HepG2 (cell line): ENCODE data around the gene DDX10. TPM values are rescaled to one million over a fixed set of nuclear protein-coding genes. Genes with fewer than 3 reads are reported as not detected.

Source experiments
- ATAC-seq: fragments of 200-7000 bp; cut with Tn5 transposase; 3 replicates; pipeline ENCODE4 v1.9.1; 2020; ENCODE audit warnings: mild to moderate bottlenecking, moderate library complexity
- BruUV-seq: library from RNA; stranded (reverse); fragments of 400-500 nt; replicated peaks from 2 replicates; lab custom pipeline; 2021; lab: Mats Ljungman, UMichigan
- CTCF ChIA-PET: fragments of 300-600 bp; formaldehyde crosslinking; extraction: SDS; loops from one replicate; lab custom pipeline; 2021; ENCODE audit warnings: low total read pairs, inconsistent platforms, low intra/inter-chr PET ratio; lab: Yijun Ruan, JAX
- POLR2A ChIA-PET: fragments of 350-600 bp; sonication (Branson Sonifier 250); formaldehyde crosslinking; loops from one replicate; lab custom pipeline; 2020; ENCODE audit warnings: antibody characterized with exemption, inconsistent platforms; lab: Yijun Ruan, JAX
- DNase-seq: peaks from one replicate; pipeline ENCODE4 v3.0.0-alpha.2; 2015; ENCODE audit warnings: low spot score
- FAIRE-seq: peaks from 3 replicates; lab custom pipeline; 2011; peaks lifted over from hg19 to GRCh38; lab: Jason Lieb, UNC
- H2AFZ ChIP-seq: one replicate; pipeline ENCODE4 v1.6.1; 2011; ENCODE audit warnings: low read length, inconsistent platforms
- H3K27ac ChIP-seq: fragments of 300-600 bp; 3 replicates; pipeline ENCODE4 v1.8.0; 2011; ENCODE audit warnings: mixed run types, mild to moderate bottlenecking, mixed read lengths, low read length, inconsistent platforms; ENCODE audit not compliant: insufficient read depth; ENCODE audit errors: extremely low read length
- H3K27me3 ChIP-seq, 2 experiments: fragments of 200-600 bp in 1 of 2; 2 replicates in 1 of 2; 3 replicates in 1 of 2; pipeline versions ENCODE4 v1.6.0 to v1.8.0; 2011; ENCODE audit warnings: low read length in 2 of 2, mild to moderate bottlenecking in 2 of 2, moderate library complexity in 2 of 2, inconsistent platforms in 1 of 2; ENCODE audit not compliant: insufficient read depth in 2 of 2, control insufficient read depth in 1 of 2
- H3K36me3 ChIP-seq, 2 experiments: fragments of 200-600 bp in 1 of 2; replicated peaks in 1 of 2; 2 replicates in 1 of 2; 3 replicates in 1 of 2; pipeline versions ENCODE4 v1.5.1 to v1.8.0; 2011; ENCODE audit warnings: low read length in 2 of 2, inconsistent platforms in 1 of 2; ENCODE audit not compliant: insufficient read depth in 2 of 2, control insufficient read depth in 1 of 2
- H3K4me1 ChIP-seq: 2 replicates; pipeline ENCODE4 v1.5.1; 2012; ENCODE audit warnings: low read length, inconsistent platforms; ENCODE audit not compliant: insufficient read depth
- H3K4me2 ChIP-seq: 2 replicates; pipeline ENCODE4 v1.6.0; 2011; ENCODE audit warnings: low read depth, low read length, inconsistent platforms
- H3K4me3 ChIP-seq, 3 experiments: fragments of 200-600 bp in 1 of 3; sonication (generic), shearing (Covaris generic) in 1 of 3; replicated peaks in 1 of 3; 2 replicates each; pipeline ENCODE4 v1.5.1; 2011 to 2016; ENCODE audit warnings: low read length in 3 of 3, inconsistent platforms in 2 of 3, low read depth in 2 of 3, mild to moderate bottlenecking in 2 of 3, control low read depth in 1 of 3, mixed read lengths in 1 of 3; ENCODE audit not compliant: insufficient read depth in 1 of 3
- H3K79me2 ChIP-seq: one replicate; pipeline ENCODE4 v1.6.1; 2011; ENCODE audit warnings: low read length, inconsistent platforms; ENCODE audit not compliant: insufficient read depth
- H3K9ac ChIP-seq: 2 replicates; pipeline ENCODE4 v1.6.0; 2011; ENCODE audit warnings: mild to moderate bottlenecking, low read depth, low read length, inconsistent platforms; ENCODE audit not compliant: insufficient read depth
- H3K9me3 ChIP-seq: 2 replicates; pipeline ENCODE4 v1.5.1; 2012; ENCODE audit warnings: mild to moderate bottlenecking, low read length
- H4K20me1 ChIP-seq: 2 replicates; pipeline ENCODE4 v1.6.0; 2011; ENCODE audit warnings: inconsistent platforms, mild to moderate bottlenecking, low read length, moderate library complexity; ENCODE audit not compliant: insufficient read depth
- ADNP ChIP-seq: sonication (generic); formaldehyde crosslinking; IDR thresholded peaks from 2 replicates; pipeline ENCODE4 v1.4.0; 2020; ENCODE audit warnings: missing genetic modification reagents
- ATF1 ChIP-seq: IDR thresholded peaks from 2 replicates; pipeline ENCODE4 v1.6.1; 2016; ENCODE audit warnings: mild to moderate bottlenecking, control low read depth
- CBX5 ChIP-seq: sonication (generic); formaldehyde crosslinking; IDR thresholded peaks from 2 replicates; pipeline ENCODE4 v1.4.0; 2020; ENCODE audit warnings: missing genetic modification reagents, borderline replicate concordance
- GLI4 ChIP-seq: sonication (generic); formaldehyde crosslinking; IDR thresholded peaks from 2 replicates; pipeline ENCODE4 v1.5.1; 2020; ENCODE audit warnings: missing genetic modification reagents, mild to moderate bottlenecking, moderate library complexity, borderline replicate concordance
- ISX ChIP-seq: sonication (generic); formaldehyde crosslinking; conservative IDR thresholded peaks from 2 replicates; pipeline ENCODE4 v1.5.0; 2020; ENCODE audit warnings: missing genetic modification reagents
- KDM3A ChIP-seq: IDR thresholded peaks from 2 replicates; pipeline ENCODE4 v1.6.1; 2018; ENCODE audit warnings: low read depth, missing compliant biosample characterization
- NCOA1 ChIP-seq: sonication (generic); formaldehyde crosslinking; IDR thresholded peaks from 2 replicates; pipeline ENCODE4 v1.9.0; 2021; ENCODE audit warnings: missing genetic modification reagents
- NKX3-1 ChIP-seq: sonication (generic); formaldehyde crosslinking; IDR thresholded peaks from 2 replicates; pipeline ENCODE4 v1.5.0; 2020; ENCODE audit warnings: missing genetic modification reagents
- REXO4 ChIP-seq: sonication (generic); formaldehyde crosslinking; IDR thresholded peaks from 2 replicates; pipeline ENCODE4 v1.8.0; 2022; ENCODE audit warnings: missing genetic modification reagents, mild to moderate bottlenecking, borderline replicate concordance
- XBP1 ChIP-seq: sonication (generic); formaldehyde crosslinking; IDR thresholded peaks from 2 replicates; pipeline ENCODE4 v1.5.0; 2020; ENCODE audit warnings: missing genetic modification reagents
- ZBTB40 ChIP-seq, 2 experiments: fragments of 450-650 bp in 1 of 2; sonication (generic) in 1 of 2; formaldehyde crosslinking in 1 of 2; IDR thresholded peaks; 2 replicates each; pipeline versions ENCODE4 v1.6.1 to v1.8.0; 2016 to 2022; ENCODE audit warnings: antibody characterized with exemption in 1 of 2, mild to moderate bottlenecking in 1 of 2, missing genetic modification reagents in 1 of 2
- ZNF30 ChIP-seq: sonication (generic); formaldehyde crosslinking; IDR thresholded peaks from 2 replicates; pipeline ENCODE4 v1.5.0; 2020; ENCODE audit warnings: mild to moderate bottlenecking, missing genetic modification reagents
- ZNF362 ChIP-seq: sonication (generic); formaldehyde crosslinking; IDR thresholded peaks from 2 replicates; pipeline ENCODE4 v1.4.0; 2020; ENCODE audit warnings: missing genetic modification reagents, mild to moderate bottlenecking, borderline replicate concordance
- ZNF441 ChIP-seq: sonication (generic); formaldehyde crosslinking; IDR thresholded peaks from 2 replicates; pipeline ENCODE4 v1.7.0; 2021; ENCODE audit warnings: missing genetic modification reagents, borderline replicate concordance
- ZNF552 ChIP-seq: sonication (generic); formaldehyde crosslinking; IDR thresholded peaks from 2 replicates; pipeline ENCODE4 v1.9.0; 2022; ENCODE audit warnings: missing genetic modification reagents, mild to moderate bottlenecking, borderline replicate concordance
- ZNF772 ChIP-seq: sonication (generic); formaldehyde crosslinking; IDR thresholded peaks from 2 replicates; pipeline ENCODE4 v1.5.0; 2020; ENCODE audit warnings: mild to moderate bottlenecking, missing genetic modification reagents
- ZNF841 ChIP-seq: sonication (generic); formaldehyde crosslinking; IDR thresholded peaks from 2 replicates; pipeline ENCODE4 v1.8.1; 2023; ENCODE audit warnings: missing genetic modification reagents, borderline replicate concordance
- WGBS: methylation state at CpG from one replicate; pipeline ENCODE4 v1.1.6; 2017; ENCODE audit warnings: low lambda C conversion rate; 5-methylcytosine and 5-hydroxymethylcytosine counted together
- in situ Hi-C: cut with HindIII; loops from 2 replicates; pipeline ENCODE4 v1.10.0; 2017; ENCODE audit warnings: low pct_unique_long_range_greater_than_20kb; ENCODE audit not compliant: extremely low pct_ligation_motif_present
- intact Hi-C: fragments of 100-400 bp; cut with micrococcal nuclease; formaldehyde crosslinking; loops from one replicate; pipeline ENCODE4 v1.10.0; 2022; ENCODE audit not compliant: unreplicated experiment
- polyA plus RNA-seq, 8 experiments: library from polyadenylated mRNA; depleted of rRNA in 3 of 8; stranded (reverse) in 7 of 8; unstranded in 1 of 8; fragments of >200 nt; fragmentation: Illumina TruSeq in 4 of 8; extraction: Trizol in 4 of 8; gene quantifications; 2 replicates each; pipeline versions ENCODE4 v1.2.1 to v1.2.3, GENCODE V29; 2011 to 2016; ENCODE audit warnings: low read depth in 4 of 8, missing spikeins in 1 of 8, mixed read lengths in 1 of 8; ENCODE audit not compliant: insufficient read depth in 1 of 8
- total RNA-seq, 5 experiments: library from RNA; depleted of rRNA; stranded (reverse); fragments of >200 nt; fragmentation: Illumina TruSeq; extraction: Trizol; gene quantifications; 2 replicates each; pipeline ENCODE4 v1.2.3, GENCODE V29; 2016; ENCODE audit warnings: low read depth in 1 of 5

The DDX10 gene
- total and polyA plus RNA-seq, 2 of the 13 experiments (the other 11 are each of a cell fraction or from before 2014, with no cell fraction given) = 17.0 to 32.0 TPM

GRCh38 chr11:108639146-108639545 lies 25.7 kb upstream of the DDX10 start:
- Histone ChIP-seq H3K79me2 (no peaks in the 10 kb centered on the region), H3K9ac (no peak overlapping the region), H4K20me1 (no peaks in the 10 kb centered on the region), H3K27me3 (no peaks in the 10 kb centered on the region), H3K4me3 (no peak overlapping the region), H3K4me2 (no peak overlapping the region), H3K4me1 (peaks cover 7% of the 10 kb centered on the region; the same call in 1 of the 2 replicates), H3K27ac (no peak overlapping the region), H2AFZ (no peak overlapping the region), H3K36me3 (no peaks in the 10 kb centered on the region), H3K9me3 (no peaks in the 10 kb centered on the region)
- POLR2A ChIA-PET = no interaction called here
- ATAC-seq (no peak), FAIRE-seq (no peak), DNase-seq (no peak)
- CTCF ChIA-PET = no interaction called here
- WGBS = 33% methylated on average over 1 of the region's 1 CpG
- intact Hi-C loops (loop anchor here (5.0 kb wide), 1 partner anchor 142 kb away; the partner anchor contains the start of gene POGLUT3), in situ Hi-C loops (no loop called here)
- no TSS peak for BruUV-seq
- TF ChIP-seq KDM3A (CRISPR knock-in tag) (no peak), ZNF362 (CRISPR knock-in tag) (no peak), ZNF841 (CRISPR knock-in tag) (no peak), ZNF772 (CRISPR knock-in tag) (no peak), ADNP (CRISPR knock-in tag) (no peak), ZNF552 (CRISPR knock-in tag) (no peak), ATF1 (no peak), NKX3-1 (CRISPR knock-in tag) (no peak), REXO4 (no peak), GLI4 (CRISPR knock-in tag) (no peak), CBX5 (CRISPR knock-in tag) (no peak), ZNF441 (CRISPR knock-in tag) (no peak), XBP1 (CRISPR knock-in tag) (no peak), ZNF30 (no peak), ISX (CRISPR knock-in tag) (no peak), ZBTB40 (IDR thresholded peaks at IDR 0.05) (no peak), ZBTB40 (CRISPR knock-in tag; IDR thresholded peaks at IDR 0.05) (no peak), NCOA1 (CRISPR knock-in tag) (no peak)
